HG02973 (cell line): ENCODE results near the gene ATRIP.

Source experiments
- ATAC-seq: cut with Tn5 transposase; IDR thresholded peaks from one replicate; pipeline ENCODE4 v1.9.1; 2021; ENCODE audit warnings: moderate library complexity; ENCODE audit not compliant: unreplicated experiment

Gene ATRIP

GRCh38 chr3:48501196-48501595 is 54.7 kb downstream of the ATRIP start:
- ATAC-seq = no peak

- ATAC-seq = no peak
Observed at GRCh38 chr3:48502121-48502520, 55.6 kb downstream of the ATRIP start.

GRCh38 chr3:48502728-48503168 is 56.2 kb downstream of the ATRIP start:
- no peak for ATAC-seq

GRCh38 chr3:48503401-48504050 is 57.0 kb downstream of the ATRIP start:
- ATAC-seq = no peak

- ATAC-seq = no peak
Observed at GRCh38 chr3:48504051-48504946, 57.8 kb downstream of the ATRIP start, which contains the start of gene SHISA5. TSS of gene SHISA5 (minus strand) at chr3:48504174. CDS start at chr3:48504094, 80 bp downstream.

GRCh38 chr3:48505146-48505545 is 58.6 kb downstream of the ATRIP start:
- no peak for ATAC-seq

- ATAC-seq = no peak
Observed at GRCh38 chr3:48505968-48506504, 59.5 kb downstream of the ATRIP start.

GRCh38 chr3:48507256-48508061 is 60.9 kb downstream of the ATRIP start:
- no peak for ATAC-seq

GRCh38 chr3:48511551-48511950 is 65.0 kb downstream of the ATRIP start:
- ATAC-seq = no peak

GRCh38 chr3:48514431-48515227 is 68.1 kb downstream of the ATRIP start:
- ATAC-seq = no peak
